ENCODE measurements around the gene BCAS3. TPM values are rescaled to one million over a fixed set of nuclear protein-coding genes. Genes with fewer than 3 reads are reported as not detected.

The BCAS3 gene
- total and polyA plus RNA-seq, 9 donors, result 9.4 to 37.0 (median 21.6) TPM

- 12 to 17% (median 17%) methylated on average over 5 of the region's 5 CpGs for WGBS, 3 donors
- Histone ChIP-seq H3K27me3 (no peaks in the 10 kb centered on the region), H3K4me3 (no peak overlapping the region), H3K36me3 (no peaks in the 10 kb centered on the region), H3K4me1 (ENCODE audit: insufficient read depth) (no peaks in the 10 kb centered on the region), H3K9me3 (no peaks in the 10 kb centered on the region), H3K27ac (no peak overlapping the region)
- no peak for DNase-seq
- intact Hi-C loops (cut with DNase I), result no loop called here
- TF ChIP-seq CTCF (IDR thresholded peaks at IDR 0.05), result no peak
- TF ChIP-seq EP300 (IDR thresholded peaks at IDR 0.05), result no peak
- no peak for TF ChIP-seq POLR2A (IDR thresholded peaks at IDR 0.05)
Measured at GRCh38 chr17:61235827-61236197, 558.2 kb downstream of the BCAS3 start.

DNA sequence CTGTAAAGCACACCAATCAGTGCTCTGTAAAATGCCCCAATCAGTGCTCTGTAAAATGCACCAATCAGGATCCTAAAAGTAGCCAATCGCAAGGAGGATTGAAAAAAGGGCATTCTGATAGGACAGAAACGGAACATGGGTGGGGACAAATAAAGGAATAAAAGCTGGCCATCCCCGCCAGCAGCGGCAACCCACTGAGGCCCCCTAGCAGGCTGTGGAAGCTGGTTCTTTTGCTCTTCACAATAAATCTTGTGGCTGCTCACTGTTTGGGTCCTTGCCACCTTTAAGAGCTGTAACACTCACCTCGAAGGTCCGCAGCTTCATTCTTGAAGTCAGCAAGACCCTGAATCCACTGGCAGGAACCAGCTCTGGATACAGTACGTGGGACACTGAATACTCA lies 559.6 kb downstream of the BCAS3 start:
- no peaks in the 10 kb centered on the region for H3K4me1 ChIP-seq (ENCODE audit: insufficient read depth)
- H3K9me3 ChIP-seq, result no peaks in the 10 kb centered on the region
- intact Hi-C loops (cut with DNase I), result no loop called here
- no peak overlapping the region for H3K27ac ChIP-seq
- WGBS, 3 donors, result 93 to 98% (median 97%) methylated on average over 7 of the region's 7 CpGs
- TF ChIP-seq CTCF (IDR thresholded peaks at IDR 0.05), result no peak
- TF ChIP-seq EP300 (IDR thresholded peaks at IDR 0.05), result no peak
- no peak for TF ChIP-seq POLR2A (IDR thresholded peaks at IDR 0.05)
- H3K36me3 ChIP-seq, result no peaks in the 10 kb centered on the region
- no peak for DNase-seq
- H3K27me3 ChIP-seq, result no peaks in the 10 kb centered on the region
- H3K4me3 ChIP-seq, result no peak overlapping the region

GRCh38 chr17:61238455-61238933 lies 560.8 kb downstream of the BCAS3 start:
- H3K27ac ChIP-seq, result no peak overlapping the region
- DNase-seq, result no peak
- whole genome bisulfite sequencing, 3 donors, result 80 to 85% (median 82%) methylated on average over 6 of the region's 6 CpGs
- H3K36me3 ChIP-seq, result no peaks in the 10 kb centered on the region
- intact Hi-C loops (cut with DNase I), result no loop called here
- H3K4me3 ChIP-seq, result no peak overlapping the region
- H3K4me1 ChIP-seq (ENCODE audit: insufficient read depth), result no peaks in the 10 kb centered on the region
- H3K9me3 ChIP-seq, result no peaks in the 10 kb centered on the region
- TF ChIP-seq POLR2A (IDR thresholded peaks at IDR 0.05) (no peak), EP300 (IDR thresholded peaks at IDR 0.05) (no peak), CTCF (IDR thresholded peaks at IDR 0.05) (no peak)
- H3K27me3 ChIP-seq, result no peaks in the 10 kb centered on the region

- H3K4me3 ChIP-seq, result no peak overlapping the region
- H3K27me3 ChIP-seq, result no peaks in the 10 kb centered on the region
- no peaks in the 10 kb centered on the region for H3K4me1 ChIP-seq (ENCODE audit: insufficient read depth)
- TF ChIP-seq POLR2A (IDR thresholded peaks at IDR 0.05) (no peak), CTCF (IDR thresholded peaks at IDR 0.05) (no peak), EP300 (IDR thresholded peaks at IDR 0.05) (no peak)
- H3K36me3 ChIP-seq, result no peaks in the 10 kb centered on the region
- no peak overlapping the region for H3K27ac ChIP-seq
- no peaks in the 10 kb centered on the region for H3K9me3 ChIP-seq
- no peak for DNase-seq
- 24 to 41% (median 34%) methylated on average over 2 of the region's 2 CpGs for WGBS, 3 donors
- intact Hi-C loops (cut with DNase I), result no loop called here
Measured at GRCh38 chr17:61239327-61239726, 561.7 kb downstream of the BCAS3 start.

Data from ovary (tissue), 9 donors.